GM19467 (cell line): Measurements from ENCODE around the gene PHF21A.

ENCODE experiments used
- ATAC-seq: cut with Tn5 transposase; IDR thresholded peaks from one replicate; pipeline ENCODE4 v1.9.1; 2021; ENCODE audit warnings: mild to moderate bottlenecking, moderate library complexity; ENCODE audit not compliant: unreplicated experiment

The PHF21A gene

GRCh38 chr11:45924927-45925326 lies 196.3 kb downstream of the PHF21A start:
- no peak for ATAC-seq

GRCh38 chr11:45924036-45924915 lies 197.0 kb downstream of the PHF21A start:
- ATAC-seq, result no peak

GRCh38 chr11:45922425-45923082 lies 198.7 kb downstream of the PHF21A start, which contains the start of gene LARGE2:
LARGE2 (plus strand) TSS chr11:45922656; CDS start chr11:45922883, 227 bp downstream.
- no peak for ATAC-seq

- ATAC-seq, result no peak
These were observed 199.5 kb downstream of the PHF21A start for GRCh38 chr11:45921561-45922424.

GRCh38 chr11:45920531-45921477 lies 200.4 kb downstream of the PHF21A start:
- no peak for ATAC-seq

- no peak for ATAC-seq
These were observed 201.3 kb downstream of the PHF21A start for GRCh38 chr11:45919806-45920530.

- no peak for ATAC-seq
These were observed 202.1 kb downstream of the PHF21A start for GRCh38 chr11:45918962-45919675.

- ATAC-seq, result peak; percentile 31
These were observed 202.8 kb downstream of the PHF21A start for GRCh38 chr11:45918331-45918941.

GRCh38 chr11:45917623-45918330 lies 203.5 kb downstream of the PHF21A start, which contains the start of gene PEX16:
PEX16 (minus strand) TSS chr11:45917877; CDS start chr11:45917811, 66 bp downstream.
- ATAC-seq, result peak; percentile 87

- ATAC-seq, result no peak
These were observed 204.0 kb downstream of the PHF21A start for GRCh38 chr11:45917286-45917622.

GRCh38 chr11:45915446-45915845 lies 205.8 kb downstream of the PHF21A start:
- no peak for ATAC-seq

GRCh38 chr11:45913942-45914635 lies 207.2 kb downstream of the PHF21A start:
- ATAC-seq, result no peak

GRCh38 chr11:45913514-45913913 lies 207.7 kb downstream of the PHF21A start:
- no peak for ATAC-seq

- no peak for ATAC-seq
These were observed 210.6 kb downstream of the PHF21A start for GRCh38 chr11:45910623-45911022.

- no peak for ATAC-seq
These were observed 211.4 kb downstream of the PHF21A start for GRCh38 chr11:45909594-45910475.

- ATAC-seq, result no peak
These were observed 213.3 kb downstream of the PHF21A start for GRCh38 chr11:45907911-45908370.
